ENCODE data around the gene ZNF341.

Gene ZNF341

GRCh38 chr20:33828326-33828844, 96.6 kb downstream of the ZNF341 start:
- DNase-seq, result no peak

- no peak for DNase-seq
Observed at GRCh38 chr20:33828967-33829560, 97.3 kb downstream of the ZNF341 start.

- no peak for DNase-seq
Observed at GRCh38 chr20:33829636-33830035, 97.8 kb downstream of the ZNF341 start.

- DNase-seq, result no peak
Observed at GRCh38 chr20:33830371-33830770, 98.6 kb downstream of the ZNF341 start.

GRCh38 chr20:33832103-33832804, 100.5 kb downstream of the ZNF341 start:
- DNase-seq, result no peak

GRCh38 chr20:33833333-33833732, 101.5 kb downstream of the ZNF341 start:
- DNase-seq, result no peak

GRCh38 chr20:33835615-33836172, 103.9 kb downstream of the ZNF341 start:
- no peak for DNase-seq

GRCh38 chr20:33836277-33836676, 104.5 kb downstream of the ZNF341 start:
- DNase-seq, result no peak

- DNase-seq, result no peak
Observed at GRCh38 chr20:33837096-33837830, 105.5 kb downstream of the ZNF341 start.

- no peak for DNase-seq
Observed at GRCh38 chr20:33838035-33838864, 106.5 kb downstream of the ZNF341 start.

- peak; percentile 15 for DNase-seq
Observed at GRCh38 chr20:33839591-33839990, 107.8 kb downstream of the ZNF341 start.

GRCh38 chr20:33840160-33840559, 108.4 kb downstream of the ZNF341 start:
- no peak for DNase-seq

GRCh38 chr20:33840759-33841435, 109.1 kb downstream of the ZNF341 start:
- DNase-seq, result no peak

GRCh38 chr20:33841436-33841799, 109.6 kb downstream of the ZNF341 start:
- no peak for DNase-seq
